GM12872 (cell line): ENCODE measurements around the gene NXN.

Experiments
- TF ChIP-seq, protein P1 (sequence below): IDR thresholded peaks from 3 replicates; pipeline ENCODE4 v1.5.1; 2011; ENCODE audit warnings: low read depth, mild to moderate bottlenecking, low read length, moderate library complexity; ENCODE audit not compliant: insufficient read depth

Gene NXN

DNA sequence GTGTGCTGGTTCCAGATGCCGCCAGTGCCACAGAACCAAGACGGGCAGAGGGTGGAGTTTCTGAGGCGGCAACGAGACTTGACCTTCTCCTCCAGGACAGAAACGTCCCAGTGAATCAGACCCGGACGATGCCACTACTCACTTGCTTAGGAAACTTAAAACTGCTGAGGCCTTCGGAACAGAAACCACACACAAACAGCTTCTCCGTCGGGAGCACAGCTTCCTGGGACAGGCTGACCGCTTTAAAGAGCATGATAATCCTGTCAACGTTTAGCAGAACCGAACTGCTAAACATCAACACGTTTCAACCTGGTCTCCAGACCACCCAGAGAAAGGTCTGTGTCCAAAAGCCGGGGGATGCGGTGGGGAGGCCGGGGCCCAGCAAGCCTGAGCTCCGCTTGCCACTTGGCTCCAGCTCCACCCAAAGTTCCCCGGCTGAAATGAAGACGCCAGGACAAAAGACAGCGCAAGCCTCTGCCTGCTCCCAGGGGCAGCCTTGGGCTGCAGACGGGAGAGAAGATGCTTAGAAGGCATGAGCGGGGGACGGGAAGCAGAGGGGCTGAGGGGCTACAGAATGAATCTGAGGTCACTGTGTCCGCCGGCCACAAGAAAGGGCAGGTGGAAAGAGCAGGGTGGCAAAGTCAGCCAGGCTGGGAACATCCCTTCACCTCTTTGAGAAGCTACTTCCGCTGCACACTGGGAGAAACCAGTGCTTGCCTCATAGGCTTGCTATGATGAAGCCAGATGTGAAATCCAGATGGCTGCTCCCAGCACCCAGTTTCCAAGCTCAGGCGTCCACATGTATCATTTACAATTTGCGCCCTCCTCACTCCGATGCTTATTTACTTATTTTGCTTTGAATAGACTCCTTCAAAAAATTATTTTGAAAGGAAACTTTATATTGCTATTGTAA, 128.5 kb downstream of the NXN start:
- TF ChIP-seq, protein P1, sequence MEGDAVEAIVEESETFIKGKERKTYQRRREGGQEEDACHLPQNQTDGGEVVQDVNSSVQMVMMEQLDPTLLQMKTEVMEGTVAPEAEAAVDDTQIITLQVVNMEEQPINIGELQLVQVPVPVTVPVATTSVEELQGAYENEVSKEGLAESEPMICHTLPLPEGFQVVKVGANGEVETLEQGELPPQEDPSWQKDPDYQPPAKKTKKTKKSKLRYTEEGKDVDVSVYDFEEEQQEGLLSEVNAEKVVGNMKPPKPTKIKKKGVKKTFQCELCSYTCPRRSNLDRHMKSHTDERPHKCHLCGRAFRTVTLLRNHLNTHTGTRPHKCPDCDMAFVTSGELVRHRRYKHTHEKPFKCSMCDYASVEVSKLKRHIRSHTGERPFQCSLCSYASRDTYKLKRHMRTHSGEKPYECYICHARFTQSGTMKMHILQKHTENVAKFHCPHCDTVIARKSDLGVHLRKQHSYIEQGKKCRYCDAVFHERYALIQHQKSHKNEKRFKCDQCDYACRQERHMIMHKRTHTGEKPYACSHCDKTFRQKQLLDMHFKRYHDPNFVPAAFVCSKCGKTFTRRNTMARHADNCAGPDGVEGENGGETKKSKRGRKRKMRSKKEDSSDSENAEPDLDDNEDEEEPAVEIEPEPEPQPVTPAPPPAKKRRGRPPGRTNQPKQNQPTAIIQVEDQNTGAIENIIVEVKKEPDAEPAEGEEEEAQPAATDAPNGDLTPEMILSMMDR = no peak

DNA sequence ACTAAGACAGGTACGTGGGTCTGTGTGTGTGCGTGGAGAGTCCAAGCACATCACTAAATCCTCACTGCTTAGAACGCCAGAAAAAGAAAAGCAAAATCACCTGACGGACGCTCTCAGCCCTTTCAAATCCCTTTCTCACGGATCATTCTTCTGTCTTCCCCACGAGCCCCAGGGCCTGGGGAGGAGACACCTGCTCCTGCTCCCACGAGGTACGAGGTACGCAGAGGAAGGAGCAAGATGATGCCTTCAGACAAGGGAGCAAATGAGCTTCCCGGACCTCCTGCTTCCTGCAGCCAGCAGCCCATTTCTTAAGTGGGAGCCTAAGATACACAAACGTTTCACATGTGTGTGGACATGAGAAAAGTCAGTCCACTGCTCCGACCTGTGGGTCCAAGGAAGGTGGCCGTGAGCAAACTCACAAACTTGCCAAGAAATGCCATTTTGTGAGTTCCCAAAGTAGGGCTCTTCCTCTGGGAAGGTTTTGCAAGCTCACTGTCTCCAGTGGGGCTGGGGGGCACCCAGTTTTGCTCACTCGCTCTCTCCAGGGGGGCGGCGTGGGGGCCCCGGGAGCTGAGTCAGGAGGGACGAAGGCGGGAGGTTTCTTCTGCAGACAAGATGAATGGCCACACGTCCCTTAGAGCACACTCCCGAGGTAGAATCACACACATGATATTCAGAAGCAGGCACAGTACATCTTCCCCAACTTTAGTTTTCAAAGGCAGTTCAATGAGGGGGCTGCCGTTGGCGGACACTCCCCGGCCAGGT, 129.3 kb downstream of the NXN start:
- TF ChIP-seq, protein P1 = no peak

DNA sequence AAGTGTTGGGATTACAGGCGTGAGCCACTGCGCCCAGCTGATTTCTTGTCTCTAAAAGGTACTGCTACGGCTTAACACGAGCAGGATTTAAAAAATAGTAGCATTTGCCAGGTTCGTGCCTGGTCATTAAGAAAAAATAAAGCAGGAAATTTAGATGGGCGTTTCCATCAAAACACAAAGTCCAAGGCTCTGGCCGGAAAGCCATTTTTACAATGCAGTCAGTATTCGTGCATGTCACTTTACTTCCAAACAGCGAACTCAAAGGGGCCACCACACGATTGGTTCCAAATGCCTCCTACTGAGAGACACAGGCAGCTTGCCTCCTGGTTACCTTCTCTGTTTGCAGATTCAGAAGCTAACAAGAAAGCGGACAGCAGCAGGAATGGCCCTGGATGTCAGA, 131.2 kb downstream of the NXN start:
- TF ChIP-seq, protein P1 = no peak

DNA sequence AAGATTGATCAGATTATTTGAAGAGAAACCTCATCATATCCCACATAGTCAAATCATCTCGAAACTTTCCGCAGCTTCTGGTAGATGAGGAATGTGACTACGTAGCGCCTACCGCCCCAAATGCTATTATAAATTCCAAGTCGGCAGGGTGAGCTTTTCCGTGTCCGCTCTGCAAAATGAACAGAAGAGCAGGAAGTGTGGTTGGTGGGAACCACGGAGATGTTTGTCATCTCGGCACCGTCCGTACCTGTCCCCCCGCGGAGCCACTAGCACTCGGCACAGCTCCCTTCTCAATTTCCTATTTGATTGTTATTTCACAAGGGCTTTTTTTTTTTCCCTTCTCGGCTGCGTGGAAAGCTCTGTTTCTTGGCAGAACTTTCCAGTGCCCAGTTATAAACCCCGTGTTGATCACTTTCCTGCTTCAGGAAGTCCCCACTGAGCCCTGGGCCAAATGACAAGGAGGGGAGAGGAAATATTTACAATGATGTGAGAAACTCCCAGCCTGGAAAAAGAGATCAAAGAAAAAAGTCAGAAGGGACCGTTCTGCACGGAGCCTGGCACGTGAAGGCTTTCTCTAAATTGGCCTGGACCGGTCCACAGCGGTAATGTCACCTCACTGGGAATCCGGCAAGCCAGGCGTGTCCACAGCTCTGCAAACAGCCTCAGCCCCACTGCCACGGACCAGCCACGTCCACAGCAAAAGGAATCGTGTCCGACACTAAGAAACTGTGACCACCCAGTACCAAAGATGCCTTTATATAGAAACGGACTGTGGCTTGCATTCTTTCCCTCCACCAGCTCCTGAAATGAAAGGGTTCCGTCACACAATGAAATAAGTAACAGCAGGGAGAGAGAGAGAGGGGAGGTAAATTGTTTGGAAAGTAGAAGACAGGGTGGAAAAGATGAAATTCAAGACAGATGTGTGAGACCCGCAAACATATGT, 132.4 kb downstream of the NXN start:
- TF ChIP-seq, protein P1 = no peak

DNA sequence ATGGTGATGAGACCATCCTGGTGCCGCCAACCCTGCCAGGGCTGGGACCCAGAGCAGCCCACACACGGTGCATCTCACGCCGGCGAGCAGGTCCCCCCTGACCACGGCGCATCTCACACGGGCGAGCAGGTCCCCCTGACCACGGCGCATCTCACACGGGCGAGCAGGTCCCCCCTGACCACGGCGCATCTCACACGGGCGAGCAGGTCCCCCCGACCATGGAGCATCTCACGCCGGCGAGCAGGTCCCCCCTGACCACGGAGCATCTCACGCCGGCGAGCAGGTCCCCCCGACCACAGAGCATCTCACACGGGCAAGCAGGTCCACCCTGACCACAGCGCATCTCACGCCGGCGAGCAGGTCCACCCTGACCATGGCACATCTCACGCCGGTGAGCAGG, 138.3 kb downstream of the NXN start:
- TF ChIP-seq, protein P1 = no peak

DNA sequence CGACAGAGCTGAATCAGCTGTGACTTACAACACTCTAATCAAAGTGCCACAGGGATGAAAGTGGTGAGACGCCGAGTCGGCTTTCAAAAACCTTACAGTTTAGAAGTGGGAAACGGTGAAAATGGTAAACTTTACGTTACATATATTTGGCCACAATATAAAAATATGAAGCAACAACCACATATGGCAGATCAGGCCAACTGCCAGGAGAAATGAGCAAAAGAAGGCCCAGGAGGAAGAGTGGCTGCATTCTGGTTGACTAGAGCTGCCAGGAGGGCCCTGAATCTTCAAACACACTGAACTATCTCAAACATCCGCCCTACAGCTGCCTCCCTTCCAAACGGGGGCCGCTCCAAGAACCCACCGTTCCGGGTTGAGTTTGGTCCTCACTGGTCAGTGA, 141.1 kb downstream of the NXN start:
- TF ChIP-seq, protein P1 = no peak
